SK-N-MC (cell line): Measurements from ENCODE around the gene GFOD1.

Experiments
- EZH2 ChIP-seq: fragments of 200-600 bp; sonication (generic); IDR thresholded peaks from one replicate; pipeline ENCODE4 v1.6.1; 2017; ENCODE audit warnings: antibody characterized with exemption
- POLR2AphosphoS5 ChIP-seq: IDR thresholded peaks from 2 replicates; pipeline ENCODE4 v1.6.1; 2012; ENCODE audit warnings: mild to moderate bottlenecking, low read depth, low read length, borderline replicate concordance

- TF ChIP-seq POLR2AphosphoS5 (no peak), EZH2 (no peak)
Observed at GRCh38 chr6:13461805-13462204, 25.6 kb downstream of the GFOD1 start.
